Fibroblast of lung (primary cell): ENCODE measurements around the gene NAV3. TPM values are rescaled to one million over a fixed set of nuclear protein-coding genes. Genes with fewer than 3 reads are reported as not detected.

Experiments used
- DNase-seq, 2 donors: peaks; one replicate each; pipeline versions ENCODE4 v3.0.0 to v3.0.0-alpha.2; 2010; ENCODE audit warnings: low read depth in 2 of 2
- H2AFZ ChIP-seq: 2 replicates; pipeline ENCODE4 v1.5.1; 2012; ENCODE audit warnings: low read length, control low read depth, inconsistent platforms
- H3K27ac ChIP-seq: 2 replicates; pipeline ENCODE4 v1.5.1; 2011; ENCODE audit warnings: low read length, control low read depth; ENCODE audit not compliant: insufficient read depth
- H3K27me3 ChIP-seq: 2 replicates; pipeline ENCODE4 v1.5.1; 2011; ENCODE audit warnings: mild to moderate bottlenecking, low read length; ENCODE audit not compliant: control insufficient read depth, insufficient read depth
- H3K36me3 ChIP-seq: 2 replicates; pipeline ENCODE4 v1.5.1; 2011; ENCODE audit warnings: low read length; ENCODE audit not compliant: control insufficient read depth, insufficient read depth
- H3K4me1 ChIP-seq: 2 replicates; pipeline ENCODE4 v1.5.1; 2011; ENCODE audit warnings: low read length; ENCODE audit not compliant: control insufficient read depth, insufficient read depth; ENCODE audit errors: extremely low read depth
- H3K4me2 ChIP-seq: 2 replicates; pipeline ENCODE4 v1.5.1; 2011; ENCODE audit warnings: low read length, control low read depth; ENCODE audit not compliant: insufficient read depth; ENCODE audit errors: extremely low read depth
- H3K4me3 ChIP-seq, 4 experiments: fragments of 200-600 bp in 1 of 4; sonication (generic) in 1 of 4; replicated peaks in 1 of 4; 2 replicates each; pipeline ENCODE4 v1.5.1; 2011 to 2016; ENCODE audit warnings: low read length in 4 of 4, low read depth in 3 of 4, mild to moderate bottlenecking in 3 of 4, control low read depth in 2 of 4, inconsistent platforms in 1 of 4, mixed read lengths in 1 of 4; ENCODE audit not compliant: insufficient read depth in 1 of 4; ENCODE audit errors: control extremely low read depth in 1 of 4
- H3K79me2 ChIP-seq: 2 replicates; pipeline ENCODE4 v1.5.1; 2012; ENCODE audit warnings: mild to moderate bottlenecking, low read length, inconsistent platforms; ENCODE audit not compliant: control insufficient read depth, insufficient read depth
- H3K9ac ChIP-seq: 2 replicates; pipeline ENCODE4 v1.5.1; 2011; ENCODE audit warnings: mild to moderate bottlenecking, low read length, control low read depth; ENCODE audit not compliant: insufficient read depth
- H3K9me3 ChIP-seq: 2 replicates; pipeline ENCODE4 v1.5.1; 2012; ENCODE audit warnings: low read depth, low read length; ENCODE audit not compliant: control insufficient read depth, insufficient read depth
- H4K20me1 ChIP-seq: 2 replicates; pipeline ENCODE4 v1.5.1; 2011; ENCODE audit warnings: low read length; ENCODE audit not compliant: control insufficient read depth, insufficient read depth; ENCODE audit errors: extremely low read depth
- EZH2 ChIP-seq: IDR thresholded peaks from 2 replicates; pipeline ENCODE4 v1.5.1; 2012; ENCODE audit warnings: low read length, control low read depth, mild to moderate bottlenecking; ENCODE audit errors: missing control alignments
- polyA plus RNA-seq, 2 donors: library from polyadenylated mRNA; depleted of rRNA in 1 of 2; stranded (reverse) in 1 of 2; unstranded in 1 of 2; fragments of >200 nt; gene quantifications; 2 replicates each; pipeline ENCODE4 v1.2.1, GENCODE V29; 2011 to 2012; ENCODE audit warnings: missing spikeins in 1 of 2
- total RNA-seq: library from RNA; depleted of rRNA; stranded (reverse); fragments of >200 nt; gene quantifications from 2 replicates; pipeline ENCODE4 v1.2.1, GENCODE V29; 2014
- TF ChIP-seq, protein P1 (sequence below), 2 donors: IDR thresholded peaks in 1 of 2; conservative IDR thresholded peaks in 1 of 2; 1 replicate in 1 of 2; 2 replicates in 1 of 2; pipeline ENCODE4 v1.5.1; 2011 to 2012; ENCODE audit warnings: low read length in 2 of 2, control low read depth in 1 of 2, inconsistent platforms in 1 of 2, low read depth in 1 of 2, mild to moderate bottlenecking in 1 of 2

NAV3 gene
- total and polyA plus RNA-seq, 2 donors (not counting 1 experiment from before 2014, with no cell fraction given) = 30.8 to 60.6 TPM

DNA sequence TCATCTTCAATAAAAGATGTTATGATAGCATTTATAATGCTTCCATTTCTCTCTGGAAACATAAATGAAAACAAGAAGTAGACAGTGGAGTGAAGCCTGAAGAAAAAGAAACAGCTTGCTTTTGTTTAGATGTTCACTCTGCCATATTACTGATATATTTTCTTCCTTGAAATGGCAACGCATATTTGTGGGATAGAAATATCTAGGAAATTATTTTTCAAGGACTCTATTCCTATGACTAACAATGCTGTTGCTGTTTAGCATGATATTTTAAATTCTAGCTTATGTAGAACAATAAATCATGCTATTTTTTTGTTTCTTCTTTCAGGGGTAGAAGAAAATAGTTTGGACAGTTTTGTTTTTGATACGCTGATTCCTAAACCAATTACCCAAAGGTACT lies 359.0 kb downstream of the NAV3 start:
- Histone ChIP-seq H3K9me3 (no peaks in the 10 kb centered on the region), H3K4me3 (no peak overlapping the region), H2AFZ (no peak overlapping the region), H3K79me2 (no peaks in the 10 kb centered on the region), H3K4me1 (peaks cover 7% of the 10 kb centered on the region), H3K27me3 (no peaks in the 10 kb centered on the region), H3K9ac (no peak overlapping the region), H4K20me1 (no peaks in the 10 kb centered on the region), H3K36me3 (peaks cover 4% of the 10 kb centered on the region), H3K27ac (no peak overlapping the region), H3K4me2 (no peak overlapping the region)
- TF ChIP-seq, protein P1, sequence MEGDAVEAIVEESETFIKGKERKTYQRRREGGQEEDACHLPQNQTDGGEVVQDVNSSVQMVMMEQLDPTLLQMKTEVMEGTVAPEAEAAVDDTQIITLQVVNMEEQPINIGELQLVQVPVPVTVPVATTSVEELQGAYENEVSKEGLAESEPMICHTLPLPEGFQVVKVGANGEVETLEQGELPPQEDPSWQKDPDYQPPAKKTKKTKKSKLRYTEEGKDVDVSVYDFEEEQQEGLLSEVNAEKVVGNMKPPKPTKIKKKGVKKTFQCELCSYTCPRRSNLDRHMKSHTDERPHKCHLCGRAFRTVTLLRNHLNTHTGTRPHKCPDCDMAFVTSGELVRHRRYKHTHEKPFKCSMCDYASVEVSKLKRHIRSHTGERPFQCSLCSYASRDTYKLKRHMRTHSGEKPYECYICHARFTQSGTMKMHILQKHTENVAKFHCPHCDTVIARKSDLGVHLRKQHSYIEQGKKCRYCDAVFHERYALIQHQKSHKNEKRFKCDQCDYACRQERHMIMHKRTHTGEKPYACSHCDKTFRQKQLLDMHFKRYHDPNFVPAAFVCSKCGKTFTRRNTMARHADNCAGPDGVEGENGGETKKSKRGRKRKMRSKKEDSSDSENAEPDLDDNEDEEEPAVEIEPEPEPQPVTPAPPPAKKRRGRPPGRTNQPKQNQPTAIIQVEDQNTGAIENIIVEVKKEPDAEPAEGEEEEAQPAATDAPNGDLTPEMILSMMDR (conservative IDR thresholded peaks at IDR 0.05 in 1 of 2, IDR thresholded peaks at IDR 0.05 in 1 of 2; ENCODE audit: low read depth in 1 of 2, low read length in 2 of 2) = no peak
- no peak for TF ChIP-seq EZH2
- peak; percentile 49 to 60 for DNase-seq

DNA sequence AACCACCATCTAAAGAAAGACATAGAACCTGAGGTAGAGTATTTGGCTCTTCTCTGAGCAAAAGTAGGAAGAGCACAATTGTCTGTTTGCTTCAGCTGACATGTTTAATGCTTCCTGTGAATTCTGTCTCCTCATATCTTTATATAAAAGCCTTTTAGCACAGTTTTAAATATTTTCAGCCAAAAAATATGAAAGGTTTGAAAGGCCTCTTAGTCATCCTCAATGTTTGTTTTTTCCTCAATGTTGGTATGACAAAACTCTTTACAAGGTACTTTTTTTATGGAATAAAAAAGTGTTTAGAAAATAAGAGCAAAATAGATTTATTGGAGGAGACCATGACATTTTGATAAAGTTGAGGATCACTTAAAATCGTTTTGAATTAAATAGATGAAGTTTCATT lies 360.9 kb downstream of the NAV3 start:
- Histone ChIP-seq H3K27me3 (no peaks in the 10 kb centered on the region), H3K4me3 (no peak overlapping the region), H3K4me1 (peaks cover 12% of the 10 kb centered on the region), H3K9me3 (no peaks in the 10 kb centered on the region), H3K27ac (no peak overlapping the region), H3K9ac (no peak overlapping the region), H2AFZ (no peak overlapping the region), H3K79me2 (no peaks in the 10 kb centered on the region), H3K36me3 (peaks cover 4% of the 10 kb centered on the region), H3K4me2 (no peak overlapping the region), H4K20me1 (no peaks in the 10 kb centered on the region)
- peak; percentile 27 to 31 for DNase-seq
- TF ChIP-seq, protein P1 (conservative IDR thresholded peaks at IDR 0.05 in 1 of 2, IDR thresholded peaks at IDR 0.05 in 1 of 2; ENCODE audit: low read depth in 1 of 2, low read length in 2 of 2) = no peak
- no peak for TF ChIP-seq EZH2

DNA sequence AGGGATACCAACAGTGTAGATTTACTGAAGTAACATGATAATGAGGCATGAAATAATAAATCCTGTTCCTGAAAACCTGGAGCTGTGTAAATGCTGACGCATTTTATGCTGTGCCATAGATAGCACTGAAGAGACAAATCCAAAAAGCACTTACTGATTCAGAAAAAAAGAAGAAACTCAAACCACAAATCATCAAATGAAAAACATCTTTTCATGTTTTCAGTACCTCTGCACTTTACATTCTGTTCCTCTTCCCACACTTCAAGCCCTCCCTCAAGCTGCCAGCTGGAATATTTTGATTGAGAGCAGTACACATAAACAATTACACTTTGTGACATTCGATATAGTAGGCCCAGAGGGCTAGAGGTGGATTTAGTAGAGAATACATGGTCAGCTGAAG lies 362.3 kb downstream of the NAV3 start:
- Histone ChIP-seq H3K9me3 (no peaks in the 10 kb centered on the region), H3K9ac (no peak overlapping the region), H2AFZ (no peak overlapping the region), H3K27me3 (no peaks in the 10 kb centered on the region), H3K4me3 (no peak overlapping the region), H3K27ac (no peak overlapping the region), H3K79me2 (no peaks in the 10 kb centered on the region), H3K36me3 (peaks cover 2% of the 10 kb centered on the region), H4K20me1 (no peaks in the 10 kb centered on the region), H3K4me2 (no peak overlapping the region), H3K4me1 (peaks cover 12% of the 10 kb centered on the region)
- no peak for TF ChIP-seq EZH2
- TF ChIP-seq, protein P1 (conservative IDR thresholded peaks at IDR 0.05 in 1 of 2, IDR thresholded peaks at IDR 0.05 in 1 of 2; ENCODE audit: low read depth in 1 of 2, low read length in 2 of 2) = no peak
- peak; percentile 50 to 71 for DNase-seq
